ENCODE data around the gene WHRN. TPM values are rescaled to one million over a fixed set of nuclear protein-coding genes. Genes with fewer than 3 reads are reported as not detected.

WHRN gene
- total and polyA plus RNA-seq, 2 of the 13 experiments (the other 11 are each of a cell fraction or from before 2014, with no cell fraction given) = 2.3 to 5.3 TPM

DNA sequence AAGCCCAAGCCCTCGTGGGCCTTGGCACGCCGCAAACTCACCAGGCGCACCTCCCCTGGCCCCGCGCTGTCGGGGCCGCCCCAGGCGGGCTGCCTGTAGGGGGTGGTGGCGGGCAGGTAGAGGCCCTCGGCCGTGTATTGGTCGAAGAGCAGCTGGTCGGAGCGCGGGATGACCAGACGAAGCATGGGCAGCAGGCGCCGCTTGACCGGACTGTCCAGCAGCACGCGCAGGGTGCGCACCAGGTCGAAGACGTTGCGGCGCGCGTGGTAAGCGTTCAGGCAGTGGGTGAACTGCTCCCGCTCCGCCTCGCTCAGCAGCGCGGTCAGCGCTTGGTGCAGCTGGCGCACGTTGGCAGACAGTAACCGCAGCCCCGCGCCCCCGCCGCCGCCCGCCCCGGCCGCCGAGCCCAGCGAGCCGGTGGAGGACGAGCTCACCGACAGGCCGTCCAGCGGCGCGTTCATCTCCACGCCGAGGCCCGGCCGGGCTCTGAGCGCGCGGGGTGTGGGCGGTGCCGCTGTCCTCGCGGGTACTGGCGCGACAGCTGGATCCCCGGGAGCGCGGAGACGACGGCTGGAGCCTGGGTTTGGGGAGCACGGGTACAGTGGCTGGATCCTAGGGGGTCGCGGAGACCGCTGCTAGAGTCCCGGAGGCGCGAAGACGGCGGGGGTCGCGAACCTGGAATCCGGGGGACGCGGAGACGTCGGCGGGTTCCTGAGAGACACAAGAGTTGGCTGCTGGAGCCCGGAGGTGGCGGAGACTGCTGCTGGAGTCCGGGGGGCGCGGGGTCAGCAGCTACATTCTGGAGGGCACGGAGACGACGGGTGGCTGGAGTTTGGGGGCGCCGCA lies 709 bp downstream of the WHRN start (continued):
- TF ChIP-seq AGO1 (IDR thresholded peaks at IDR 0.05; ENCODE audit: low read depth, low read length, poor library complexity, severe bottlenecking) (peak; percentile 11), CHD2 (IDR thresholded peaks at IDR 0.05; ENCODE audit: low read depth, low read length) (no peak), NR2C2 (CRISPR knock-in tag; IDR thresholded peaks at IDR 0.05; ENCODE audit: borderline replicate concordance) (no peak), ZNF224 (CRISPR knock-in tag; IDR thresholded peaks at IDR 0.05) (no peak), ZNF784 (CRISPR knock-in tag; IDR thresholded peaks at IDR 0.05; ENCODE audit: borderline replicate concordance) (no peak), ZNF468 (CRISPR knock-in tag; IDR thresholded peaks at IDR 0.05) (0 out of 2 replicates have a peak, but pooled peaks have one; percentile 30), BCL6 (CRISPR knock-in tag; IDR thresholded peaks at IDR 0.05) (no peak), MTA1 (CRISPR knock-in tag; IDR thresholded peaks at IDR 0.05; ENCODE audit: borderline replicate concordance) (peak; percentile 50; the same call in 1 of the 2 replicates), ZBTB38 (CRISPR knock-in tag; IDR thresholded peaks at IDR 0.05) (peak; percentile 83; the same call in 1 of the 2 replicates), ZMYM3 (CRISPR knock-in tag; IDR thresholded peaks at IDR 0.05) (0 out of 2 replicates have a peak, but pooled peaks have one; percentile 7), ZNF446 (CRISPR knock-in tag; IDR thresholded peaks at IDR 0.05) (no peak), ZNF768 (CRISPR knock-in tag; IDR thresholded peaks at IDR 0.05) (peak; percentile 57; the same call in 1 of the 2 replicates)
- TF ChIP-seq, protein P1, sequence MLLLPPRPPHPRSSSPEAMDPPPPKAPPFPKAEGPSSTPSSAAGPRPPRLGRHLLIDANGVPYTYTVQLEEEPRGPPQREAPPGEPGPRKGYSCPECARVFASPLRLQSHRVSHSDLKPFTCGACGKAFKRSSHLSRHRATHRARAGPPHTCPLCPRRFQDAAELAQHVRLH (CRISPR knock-in tag; IDR thresholded peaks at IDR 0.05; ENCODE audit: borderline replicate concordance, low read depth) = no peak
- TF ChIP-seq, protein P2, sequence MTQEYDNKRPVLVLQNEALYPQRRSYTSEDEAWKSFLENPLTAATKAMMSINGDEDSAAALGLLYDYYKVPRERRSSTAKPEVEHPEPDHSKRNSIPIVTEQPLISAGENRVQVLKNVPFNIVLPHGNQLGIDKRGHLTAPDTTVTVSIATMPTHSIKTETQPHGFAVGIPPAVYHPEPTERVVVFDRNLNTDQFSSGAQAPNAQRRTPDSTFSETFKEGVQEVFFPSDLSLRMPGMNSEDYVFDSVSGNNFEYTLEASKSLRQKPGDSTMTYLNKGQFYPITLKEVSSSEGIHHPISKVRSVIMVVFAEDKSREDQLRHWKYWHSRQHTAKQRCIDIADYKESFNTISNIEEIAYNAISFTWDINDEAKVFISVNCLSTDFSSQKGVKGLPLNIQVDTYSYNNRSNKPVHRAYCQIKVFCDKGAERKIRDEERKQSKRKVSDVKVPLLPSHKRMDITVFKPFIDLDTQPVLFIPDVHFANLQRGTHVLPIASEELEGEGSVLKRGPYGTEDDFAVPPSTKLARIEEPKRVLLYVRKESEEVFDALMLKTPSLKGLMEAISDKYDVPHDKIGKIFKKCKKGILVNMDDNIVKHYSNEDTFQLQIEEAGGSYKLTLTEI (CRISPR knock-in tag; conservative IDR thresholded peaks at IDR 0.05) = no peak

Data from HepG2 (cell line).